ENCODE measurements around the gene DNAJB14. TPM values are rescaled to one million over a fixed set of nuclear protein-coding genes. Genes with fewer than 3 reads are reported as not detected.

The DNAJB14 gene
- total and polyA plus RNA-seq, 2 experiments from 2014 or later, result 24.9 to 27.3 TPM

DNA sequence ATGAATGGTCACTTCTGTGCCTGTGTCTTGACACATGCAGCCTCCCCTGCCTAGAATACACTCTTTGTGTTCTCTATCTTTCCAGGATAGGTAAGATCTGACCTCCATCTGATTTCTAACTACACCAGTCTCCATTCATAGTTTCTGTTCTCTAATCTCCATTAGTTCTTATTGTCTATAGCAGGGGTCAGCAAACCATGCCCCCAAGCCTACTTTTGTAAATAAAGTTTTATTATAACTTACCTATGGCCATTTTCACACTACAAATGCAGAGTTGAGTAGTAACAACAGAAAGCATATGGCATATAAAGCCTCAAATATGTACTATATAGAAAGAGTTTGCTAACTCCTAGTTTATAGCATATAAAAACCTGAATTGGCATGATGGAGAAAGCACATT is 41.3 kb upstream of the DNAJB14 start:
- no peaks in the 10 kb centered on the region for H3F3A ChIP-seq (replicated peaks; ENCODE audit: low read depth)
- Mint-ChIP-seq H3K9me3 (no peaks in the 10 kb centered on the region), H3K27ac (no peak overlapping the region), H3K4me1 (no peaks in the 10 kb centered on the region), H3K4me3 (no peak overlapping the region), H3K36me3 (ENCODE audit: low read depth) (no peaks in the 10 kb centered on the region), H3K27me3 (ENCODE audit: insufficient read depth, low read depth, poor library complexity) (no peaks in the 10 kb centered on the region)
- no peak overlapping the region for H3K4me2 ChIP-seq
- no peaks in the 10 kb centered on the region for H3K27me3 ChIP-seq (ENCODE audit: insufficient read depth)
- H2AFZ ChIP-seq, result peak overlapping the region; percentile 43; the same call in 1 of the 2 replicates
- DNase-seq (ENCODE audit: low spot score), result no peak
- no peak overlapping the region for H3K4me3 ChIP-seq
- no peaks in the 10 kb centered on the region for H3K36me3 ChIP-seq (ENCODE audit: insufficient read depth)
- ATAC-seq, result no peak
- no peaks in the 10 kb centered on the region for H3K79me2 ChIP-seq (replicated peaks; ENCODE audit: insufficient read depth)
- H3K9me2 ChIP-seq (ENCODE audit: insufficient read depth), result no peaks in the 10 kb centered on the region
- H3K4me1 ChIP-seq (ENCODE audit: insufficient read depth), result no peaks in the 10 kb centered on the region
- TF ChIP-seq STAT1 (IDR thresholded peaks at IDR 0.05; ENCODE audit: unreplicated experiment) (no peak), ZNF331 (CRISPR knock-in tag; IDR thresholded peaks at IDR 0.05; ENCODE audit: low read depth) (no peak), POLR2AphosphoS5 (IDR thresholded peaks at IDR 0.05; ENCODE audit: low read depth) (no peak), EZH2 (IDR thresholded peaks at IDR 0.05; ENCODE audit: low read depth, unreplicated experiment) (no peak), ETS1 (IDR thresholded peaks at IDR 0.05) (no peak), REST (IDR thresholded peaks at IDR 0.05; ENCODE audit: unreplicated experiment) (no peak), JUNB (IDR thresholded peaks at IDR 0.05; ENCODE audit: unreplicated experiment) (no peak), ZNF114 (CRISPR knock-in tag; IDR thresholded peaks at IDR 0.05) (no peak), CTCF (conservative IDR thresholded peaks at IDR 0.05; ENCODE audit: low read depth in 2 of 2) (no peak), EZH2phosphoT487 (IDR thresholded peaks at IDR 0.05; ENCODE audit: unreplicated experiment) (no peak), NANOG (IDR thresholded peaks at IDR 0.05; ENCODE audit: borderline replicate concordance) (no peak), CREB1 (CRISPR knock-in tag; IDR thresholded peaks at IDR 0.05; ENCODE audit: low read depth) (no peak)
- TF ChIP-seq, protein P1, sequence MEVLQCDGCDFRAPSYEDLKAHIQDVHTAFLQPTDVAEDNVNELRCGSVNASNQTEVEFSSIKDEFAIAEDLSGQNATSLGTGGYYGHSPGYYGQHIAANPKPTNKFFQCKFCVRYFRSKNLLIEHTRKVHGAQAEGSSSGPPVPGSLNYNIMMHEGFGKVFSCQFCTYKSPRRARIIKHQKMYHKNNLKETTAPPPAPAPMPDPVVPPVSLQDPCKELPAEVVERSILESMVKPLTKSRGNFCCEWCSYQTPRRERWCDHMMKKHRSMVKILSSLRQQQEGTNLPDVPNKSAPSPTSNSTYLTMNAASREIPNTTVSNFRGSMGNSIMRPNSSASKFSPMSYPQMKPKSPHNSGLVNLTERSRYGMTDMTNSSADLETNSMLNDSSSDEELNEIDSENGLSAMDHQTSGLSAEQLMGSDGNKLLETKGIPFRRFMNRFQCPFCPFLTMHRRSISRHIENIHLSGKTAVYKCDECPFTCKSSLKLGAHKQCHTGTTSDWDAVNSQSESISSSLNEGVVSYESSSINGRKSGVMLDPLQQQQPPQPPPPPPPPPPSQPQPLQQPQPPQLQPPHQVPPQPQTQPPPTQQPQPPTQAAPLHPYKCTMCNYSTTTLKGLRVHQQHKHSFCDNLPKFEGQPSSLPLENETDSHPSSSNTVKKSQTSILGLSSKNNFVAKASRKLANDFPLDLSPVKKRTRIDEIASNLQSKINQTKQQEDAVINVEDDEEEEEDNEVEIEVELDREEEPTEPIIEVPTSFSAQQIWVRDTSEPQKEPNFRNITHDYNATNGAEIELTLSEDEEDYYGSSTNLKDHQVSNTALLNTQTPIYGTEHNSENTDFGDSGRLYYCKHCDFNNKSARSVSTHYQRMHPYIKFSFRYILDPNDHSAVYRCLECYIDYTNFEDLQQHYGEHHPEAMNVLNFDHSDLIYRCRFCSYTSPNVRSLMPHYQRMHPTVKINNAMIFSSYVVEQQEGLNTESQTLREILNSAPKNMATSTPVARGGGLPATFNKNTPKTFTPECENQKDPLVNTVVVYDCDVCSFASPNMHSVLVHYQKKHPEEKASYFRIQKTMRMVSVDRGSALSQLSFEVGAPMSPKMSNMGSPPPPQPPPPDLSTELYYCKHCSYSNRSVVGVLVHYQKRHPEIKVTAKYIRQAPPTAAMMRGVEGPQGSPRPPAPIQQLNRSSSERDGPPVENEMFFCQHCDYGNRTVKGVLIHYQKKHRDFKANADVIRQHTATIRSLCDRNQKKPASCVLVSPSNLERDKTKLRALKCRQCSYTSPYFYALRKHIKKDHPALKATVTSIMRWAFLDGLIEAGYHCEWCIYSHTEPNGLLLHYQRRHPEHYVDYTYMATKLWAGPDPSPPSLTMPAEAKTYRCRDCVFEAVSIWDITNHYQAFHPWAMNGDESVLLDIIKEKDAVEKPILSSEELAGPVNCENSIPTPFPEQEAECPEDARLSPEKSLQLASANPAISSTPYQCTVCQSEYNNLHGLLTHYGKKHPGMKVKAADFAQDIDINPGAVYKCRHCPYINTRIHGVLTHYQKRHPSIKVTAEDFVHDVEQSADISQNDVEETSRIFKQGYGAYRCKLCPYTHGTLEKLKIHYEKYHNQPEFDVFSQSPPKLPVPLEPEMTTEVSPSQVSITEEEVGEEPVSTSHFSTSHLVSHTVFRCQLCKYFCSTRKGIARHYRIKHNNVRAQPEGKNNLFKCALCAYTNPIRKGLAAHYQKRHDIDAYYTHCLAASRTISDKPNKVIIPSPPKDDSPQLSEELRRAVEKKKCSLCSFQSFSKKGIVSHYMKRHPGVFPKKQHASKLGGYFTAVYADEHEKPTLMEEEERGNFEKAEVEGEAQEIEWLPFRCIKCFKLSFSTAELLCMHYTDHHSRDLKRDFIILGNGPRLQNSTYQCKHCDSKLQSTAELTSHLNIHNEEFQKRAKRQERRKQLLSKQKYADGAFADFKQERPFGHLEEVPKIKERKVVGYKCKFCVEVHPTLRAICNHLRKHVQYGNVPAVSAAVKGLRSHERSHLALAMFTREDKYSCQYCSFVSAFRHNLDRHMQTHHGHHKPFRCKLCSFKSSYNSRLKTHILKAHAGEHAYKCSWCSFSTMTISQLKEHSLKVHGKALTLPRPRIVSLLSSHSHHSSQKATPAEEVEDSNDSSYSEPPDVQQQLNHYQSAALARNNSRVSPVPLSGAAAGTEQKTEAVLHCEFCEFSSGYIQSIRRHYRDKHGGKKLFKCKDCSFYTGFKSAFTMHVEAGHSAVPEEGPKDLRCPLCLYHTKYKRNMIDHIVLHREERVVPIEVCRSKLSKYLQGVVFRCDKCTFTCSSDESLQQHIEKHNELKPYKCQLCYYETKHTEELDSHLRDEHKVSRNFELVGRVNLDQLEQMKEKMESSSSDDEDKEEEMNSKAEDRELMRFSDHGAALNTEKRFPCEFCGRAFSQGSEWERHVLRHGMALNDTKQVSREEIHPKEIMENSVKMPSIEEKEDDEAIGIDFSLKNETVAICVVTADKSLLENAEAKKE (CRISPR knock-in tag; IDR thresholded peaks at IDR 0.05), result no peak
- no peak overlapping the region for H3K27ac ChIP-seq (ENCODE audit: low read depth)
- no peaks in the 10 kb centered on the region for H4K20me1 ChIP-seq (replicated peaks; ENCODE audit: insufficient read depth)
